HEK293 (cell line): ENCODE data around the gene GABRD.

Experiments
- CTCF ChIP-seq: fragments of 450-650 bp; formaldehyde crosslinking; IDR thresholded peaks from 2 replicates; pipeline ENCODE4 v1.5.1; 2016; ENCODE audit warnings: missing biosample characterization, missing genetic modification characterization
- HOXA7 ChIP-seq: sonication (generic); formaldehyde crosslinking; IDR thresholded peaks from 2 replicates; pipeline ENCODE4 v1.8.1; 2022; ENCODE audit warnings: missing genetic modification reagents, borderline replicate concordance
- INSM2 ChIP-seq: fragments of 450-650 bp; formaldehyde crosslinking; IDR thresholded peaks from 2 replicates; pipeline ENCODE4 v1.5.1; 2016; ENCODE audit warnings: missing biosample characterization, missing genetic modification characterization
- MZF1 ChIP-seq: fragments of 450-650 bp; formaldehyde crosslinking; IDR thresholded peaks from 2 replicates; pipeline ENCODE4 v1.5.1; 2017; ENCODE audit warnings: missing biosample characterization, missing genetic modification characterization, borderline replicate concordance
- YY1 ChIP-seq: fragments of 450-650 bp; formaldehyde crosslinking; IDR thresholded peaks from 2 replicates; pipeline ENCODE4 v1.5.1; 2018; ENCODE audit warnings: missing biosample characterization, missing genetic modification characterization
- ZNF398 ChIP-seq: fragments of 450-650 bp; formaldehyde crosslinking; IDR thresholded peaks from 2 replicates; pipeline ENCODE4 v1.5.1; 2017; ENCODE audit warnings: missing biosample characterization, missing genetic modification characterization
- ZNF776 ChIP-seq: fragments of 450-650 bp; formaldehyde crosslinking; IDR thresholded peaks from 2 replicates; pipeline ENCODE4 v1.5.0; 2017; ENCODE audit warnings: missing biosample characterization, missing genetic modification characterization, borderline replicate concordance

GRCh38 chr1:1984560-1985070 is 34.5 kb upstream of the GABRD start:
- TF ChIP-seq ZNF398 (tag by site-specific recombination) (no peak), MZF1 (no peak), YY1 (tag by site-specific recombination) (no peak), INSM2 (tag by site-specific recombination) (no peak), HOXA7 (CRISPR knock-in tag) (no peak), CTCF (tag by site-specific recombination) (no peak), ZNF776 (tag by site-specific recombination) (no peak)
